ENCODE results near the gene IQSEC3. TPM values are rescaled to one million over a fixed set of nuclear protein-coding genes. Genes with fewer than 3 reads are reported as not detected.
"Not testable (repeated sequence)": the region's sequence is repeated elsewhere in the genome, so short reads cannot be mapped to it uniquely, and the experiment has no call there.

Gene IQSEC3
- polyA plus RNA-seq, 4 donors: 6.5 to 12.4 (median 8.7) TPM

DNA sequence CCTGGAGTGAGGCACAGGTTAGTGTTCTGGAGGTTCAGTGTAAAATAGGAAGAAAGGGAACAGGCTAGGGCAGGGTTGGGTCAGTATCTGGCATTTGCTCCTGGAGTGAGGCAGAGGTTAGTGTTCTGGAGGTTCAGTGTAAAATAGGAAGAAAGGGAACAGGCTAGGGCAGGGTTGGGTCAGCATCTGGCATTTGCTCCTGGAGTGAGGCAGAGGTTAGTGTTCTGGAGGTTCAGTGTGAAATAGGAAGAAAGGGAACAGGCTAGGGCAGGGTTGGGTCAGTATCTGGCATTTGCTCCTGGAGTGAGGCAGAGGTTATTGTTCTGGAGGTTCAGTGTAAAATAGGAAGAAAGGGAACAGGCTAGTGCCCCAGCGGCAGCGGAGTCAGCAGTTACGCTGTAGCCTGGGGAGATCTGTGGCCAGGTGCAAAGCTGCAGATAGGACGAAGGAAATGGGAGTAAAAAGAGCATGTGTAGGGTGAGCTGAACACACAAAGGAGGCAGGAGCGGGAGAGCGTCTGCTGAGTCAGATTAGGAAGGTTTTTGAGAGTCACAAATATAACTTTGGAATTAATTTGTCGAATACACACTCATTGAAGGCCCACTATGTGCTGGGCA, 67.2 kb downstream of the IQSEC3 start:
- not testable (repeated sequence) for DNase-seq (ENCODE audit: low read depth in 4 of 4, low spot score in 2 of 4)

DNA sequence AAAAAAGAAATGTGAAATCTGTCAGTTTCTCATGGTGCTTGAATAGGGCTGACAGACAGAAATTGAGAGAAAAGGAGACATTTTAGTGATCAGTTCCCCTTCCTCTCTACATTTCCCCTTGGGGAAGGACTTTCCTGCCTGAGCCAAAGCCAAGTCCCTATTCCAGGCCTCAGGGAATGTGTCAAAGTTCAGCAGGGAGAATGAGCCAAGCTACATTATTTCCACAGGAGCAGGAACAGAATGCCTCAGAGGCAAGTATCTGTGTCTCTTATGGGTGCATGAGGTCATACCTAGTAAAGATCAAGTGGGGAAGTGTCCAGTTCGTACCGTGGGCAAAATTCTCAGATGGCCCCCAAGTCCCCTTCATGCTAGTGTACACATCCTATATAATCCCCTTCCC, 68.6 kb downstream of the IQSEC3 start:
- DNase-seq (ENCODE audit: low read depth in 4 of 4, low spot score in 2 of 4): no peak

DNA sequence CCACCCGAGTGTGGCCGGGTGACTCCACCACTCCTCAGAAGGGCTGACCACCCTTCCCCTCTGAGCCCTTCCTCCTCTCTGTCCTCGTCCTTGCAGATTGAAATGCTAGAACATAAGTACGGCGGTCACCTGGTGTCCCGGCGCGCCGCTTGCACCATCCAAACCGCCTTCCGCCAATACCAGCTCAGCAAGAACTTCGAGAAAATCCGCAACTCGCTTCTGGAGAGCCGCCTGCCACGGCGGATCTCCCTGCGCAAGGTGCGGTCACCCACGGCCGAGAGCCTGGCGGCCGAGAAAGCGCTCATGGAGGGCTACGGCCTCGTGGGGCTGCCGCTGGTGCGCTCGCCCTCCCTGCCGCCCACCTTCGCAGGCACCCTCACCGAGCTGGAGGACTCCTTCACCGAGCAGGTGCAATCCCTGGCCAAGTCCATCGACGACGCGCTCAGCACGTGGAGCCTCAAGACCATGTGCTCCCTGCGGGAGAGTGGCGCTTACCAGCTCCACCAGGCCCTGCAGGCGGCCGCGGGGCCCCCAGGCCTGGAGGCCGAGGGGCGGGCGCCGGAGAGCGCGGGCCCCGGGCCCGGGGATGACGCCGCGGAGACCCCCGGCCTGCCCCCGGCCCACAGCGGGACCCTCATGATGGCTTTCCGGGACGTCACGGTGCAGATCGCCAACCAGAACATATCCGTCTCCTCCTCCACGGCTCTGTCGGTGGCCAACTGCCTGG, 71.8 kb downstream of the IQSEC3 start:
- no peak for DNase-seq (ENCODE audit: low read depth in 4 of 4, low spot score in 2 of 4)

DNA sequence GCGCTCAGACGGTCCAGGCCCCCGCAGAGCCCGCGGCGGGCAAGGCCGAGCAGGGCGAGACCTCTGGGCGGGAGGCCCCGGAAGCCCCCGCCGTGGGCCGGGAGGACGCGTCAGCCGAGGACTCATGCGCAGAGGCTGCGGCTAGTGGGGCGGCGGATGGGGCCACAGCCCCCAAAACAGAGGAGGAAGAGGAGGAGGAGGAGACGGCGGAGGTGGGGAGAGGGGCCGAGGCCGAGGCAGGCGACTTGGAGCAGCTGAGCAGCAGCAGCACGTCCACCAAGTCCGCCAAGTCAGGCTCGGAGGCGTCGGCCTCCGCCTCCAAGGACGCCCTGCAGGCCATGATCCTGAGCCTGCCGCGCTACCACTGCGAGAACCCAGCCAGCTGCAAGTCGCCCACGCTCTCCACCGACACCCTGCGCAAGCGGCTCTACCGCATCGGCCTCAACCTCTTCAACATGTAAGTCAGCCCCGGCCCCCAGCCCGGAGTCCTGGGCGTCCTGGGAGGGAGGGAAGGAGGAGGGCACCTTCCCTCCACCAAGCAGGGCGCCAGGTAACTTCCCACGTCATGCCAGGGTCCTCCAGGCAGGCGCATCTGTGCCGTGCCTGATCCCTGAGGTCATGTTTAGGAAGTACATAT, 72.4 kb downstream of the IQSEC3 start:
- DNase-seq (ENCODE audit: low read depth in 4 of 4, low spot score in 2 of 4): no peak

DNA sequence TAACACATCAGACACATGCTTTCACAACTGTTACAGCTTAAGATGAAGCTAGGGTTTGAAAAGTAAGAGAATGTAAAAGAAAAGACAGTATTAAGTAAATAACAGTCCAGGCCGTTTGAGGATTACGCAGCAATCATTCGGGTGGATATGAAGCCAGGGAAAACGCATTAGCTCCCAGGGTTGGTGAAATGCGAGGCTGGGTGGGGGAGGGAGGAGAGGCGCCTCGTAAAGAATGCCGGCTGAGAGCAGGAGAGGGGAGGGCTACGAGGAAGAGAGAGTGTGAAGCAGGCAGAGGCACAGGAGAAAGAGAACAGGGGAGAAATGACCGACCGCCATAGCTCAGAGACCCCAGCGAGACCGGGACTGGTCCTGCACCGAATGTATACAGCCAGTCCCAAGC, 73.0 kb downstream of the IQSEC3 start:
- DNase-seq (ENCODE audit: low read depth in 4 of 4, low spot score in 2 of 4): no peak

DNA sequence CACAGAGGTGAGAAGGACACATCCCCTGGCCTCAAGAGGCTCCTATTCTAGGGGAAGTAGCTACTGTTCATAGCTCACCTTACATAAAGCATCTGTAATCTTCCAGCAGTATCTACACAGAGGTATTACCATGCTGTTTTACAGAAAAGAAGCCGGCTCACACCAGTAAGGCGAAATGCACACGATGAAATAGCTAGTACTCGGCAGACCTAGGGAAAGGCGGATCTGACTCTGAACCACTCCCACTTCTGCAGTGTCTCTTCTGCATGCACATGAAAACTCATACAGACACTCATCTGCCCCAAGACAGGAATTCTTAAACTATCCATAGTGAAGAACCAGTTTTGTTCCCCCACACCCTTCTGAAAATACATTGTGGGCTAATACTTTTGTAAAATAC, 73.6 kb downstream of the IQSEC3 start:
- no peak for DNase-seq (ENCODE audit: low read depth in 4 of 4, low spot score in 2 of 4)

DNA sequence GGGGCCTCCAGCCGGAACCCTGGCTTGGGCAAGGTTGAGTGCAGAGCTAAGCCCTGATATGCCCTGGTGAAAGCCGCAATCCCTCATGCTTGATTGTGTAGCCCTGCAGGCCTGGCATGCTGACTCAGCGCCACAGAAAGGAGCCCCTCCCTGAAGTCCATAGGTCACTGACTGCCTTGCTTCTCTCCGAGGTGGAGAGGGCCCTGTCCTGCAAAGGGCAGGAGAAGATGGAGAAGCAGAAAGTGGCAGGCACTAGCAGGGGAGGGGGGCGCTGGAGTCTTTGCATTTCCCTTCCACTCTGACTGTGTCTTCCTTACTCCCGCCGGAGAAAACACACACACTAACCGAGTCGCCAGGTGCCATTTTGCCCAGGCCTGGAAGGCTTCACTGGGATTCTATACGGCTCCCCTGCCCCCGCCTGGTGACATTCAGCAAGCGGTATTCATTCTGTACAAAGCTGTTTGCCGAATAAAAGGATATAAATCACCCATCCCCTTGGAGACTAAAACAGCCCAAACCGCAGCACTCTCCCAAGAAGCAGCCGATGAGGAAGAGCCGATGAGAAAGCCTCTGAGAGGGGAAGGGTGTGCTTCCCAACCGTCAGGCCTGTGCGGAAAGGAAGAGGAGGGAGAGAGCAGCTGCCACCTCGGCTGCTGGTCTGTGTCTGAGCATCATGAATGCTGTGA, 77.5 kb downstream of the IQSEC3 start:
- no peak for DNase-seq (ENCODE audit: low read depth in 4 of 4, low spot score in 2 of 4)

DNA sequence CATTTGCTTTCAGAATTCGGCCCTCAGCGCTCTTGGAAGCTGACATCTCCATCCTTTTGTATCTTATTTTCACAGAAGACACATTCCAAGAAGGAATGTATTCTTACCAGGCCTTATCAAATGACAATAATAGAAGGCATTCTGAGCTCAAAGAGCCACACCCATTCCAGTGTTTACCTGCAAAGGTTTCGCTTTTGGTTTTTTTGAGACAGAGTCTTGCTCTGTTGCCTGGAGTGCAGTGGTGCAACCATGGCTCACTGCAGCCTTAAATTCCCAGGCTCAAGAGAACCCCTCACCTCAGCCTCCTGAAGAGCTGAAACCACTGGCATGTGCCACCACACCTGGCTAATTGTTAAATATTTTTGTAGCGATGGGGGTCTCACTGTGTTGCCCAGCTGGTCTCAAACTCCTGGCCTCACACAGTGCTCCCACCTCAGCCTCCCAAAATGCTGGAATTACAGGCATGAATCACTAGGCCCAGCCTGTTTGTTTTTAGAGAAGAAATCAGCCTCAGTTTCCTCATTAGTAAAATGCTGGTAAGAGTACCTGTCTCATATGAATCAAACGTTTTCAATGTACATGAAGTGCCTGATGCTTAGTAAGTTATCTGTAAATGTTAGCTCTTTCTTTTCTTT, 78.2 kb downstream of the IQSEC3 start:
- no peak for DNase-seq (ENCODE audit: low read depth in 4 of 4, low spot score in 2 of 4)

DNA sequence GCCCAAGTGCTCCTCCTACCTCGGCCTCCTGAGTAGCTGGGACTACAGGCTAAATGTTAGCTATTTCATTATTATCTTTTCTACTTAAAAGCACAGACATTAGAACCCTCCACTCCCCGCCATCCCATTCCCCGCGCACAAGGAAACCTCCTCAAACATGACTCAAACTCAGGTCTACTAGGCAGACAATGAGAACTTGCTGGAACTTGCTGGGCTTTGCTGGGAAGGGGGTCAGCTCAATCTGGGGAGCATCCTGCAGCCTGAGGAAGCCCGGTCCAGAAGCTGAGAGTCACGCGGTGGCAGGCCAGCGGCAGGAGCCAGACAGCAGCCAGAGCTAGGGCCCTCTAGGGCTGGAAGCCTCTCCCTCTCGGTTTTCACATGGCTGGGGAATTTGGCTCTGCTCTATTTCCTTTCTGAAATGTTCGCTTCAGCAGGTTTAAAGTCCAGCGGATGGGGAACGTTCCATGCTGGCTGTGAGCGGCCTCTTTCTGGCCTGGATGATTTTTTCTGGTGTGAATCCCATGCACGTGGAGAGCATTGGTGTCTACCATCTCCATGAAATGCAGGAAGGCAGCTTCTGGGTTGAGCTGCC, 78.9 kb downstream of the IQSEC3 start:
- DNase-seq (ENCODE audit: low read depth in 4 of 4, low spot score in 2 of 4): no peak

DNA sequence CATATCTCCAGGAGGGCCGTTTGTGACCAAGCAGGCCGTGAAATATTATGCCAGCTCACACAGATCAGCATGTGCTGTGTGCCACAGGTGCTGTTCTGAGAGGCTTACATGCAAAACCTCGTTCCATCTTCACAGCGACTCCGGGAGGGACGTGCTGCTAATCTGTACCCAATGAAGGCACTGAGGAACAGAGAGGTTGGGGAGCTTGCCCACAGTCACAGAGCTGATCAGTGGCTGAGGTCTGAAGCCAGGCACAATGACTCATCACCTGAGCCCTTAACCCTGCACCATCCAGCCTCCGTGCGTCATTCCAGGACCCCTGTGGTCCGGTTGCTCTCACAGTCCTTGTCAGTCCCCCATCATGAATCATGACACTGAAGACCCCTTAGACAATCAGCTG, 80.7 kb downstream of the IQSEC3 start:
- no peak for DNase-seq (ENCODE audit: low read depth in 4 of 4, low spot score in 2 of 4)

DNA sequence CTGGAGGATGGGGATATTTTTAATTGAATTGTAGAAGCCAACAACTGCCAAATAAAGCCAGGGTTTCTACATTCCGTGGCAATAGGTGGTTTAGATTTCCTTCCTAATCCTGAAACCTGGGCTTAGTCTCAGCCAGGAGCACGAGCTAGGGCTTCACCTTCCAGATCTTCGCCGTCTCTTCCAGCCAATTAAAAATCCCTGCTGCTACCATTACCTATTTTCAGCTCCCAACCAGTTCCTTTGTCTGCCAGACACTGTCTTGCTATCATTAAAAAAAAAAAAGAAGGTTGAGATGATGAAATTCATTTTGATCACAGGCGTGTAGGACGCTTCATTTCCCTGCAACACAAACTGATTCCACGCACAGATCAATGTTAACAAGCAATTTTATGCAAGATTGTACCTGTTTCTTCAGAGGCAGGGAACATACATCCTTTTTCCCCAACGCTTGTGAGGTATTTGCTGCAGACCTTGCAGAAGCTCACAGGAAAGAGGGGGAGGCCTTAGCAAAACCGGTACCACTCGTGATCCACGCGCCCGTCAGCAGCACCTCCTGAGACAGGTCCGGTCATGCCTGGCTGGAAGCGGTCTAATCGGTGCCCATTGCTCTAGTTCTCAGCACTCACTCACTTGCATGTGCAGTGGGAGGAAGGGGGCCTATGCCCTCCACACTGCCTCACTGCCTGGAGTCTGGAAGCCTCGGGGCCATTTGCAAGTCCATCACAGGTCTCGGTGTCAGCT, 82.3 kb downstream of the IQSEC3 start:
- no peak for DNase-seq (ENCODE audit: low read depth in 4 of 4, low spot score in 2 of 4)

DNA sequence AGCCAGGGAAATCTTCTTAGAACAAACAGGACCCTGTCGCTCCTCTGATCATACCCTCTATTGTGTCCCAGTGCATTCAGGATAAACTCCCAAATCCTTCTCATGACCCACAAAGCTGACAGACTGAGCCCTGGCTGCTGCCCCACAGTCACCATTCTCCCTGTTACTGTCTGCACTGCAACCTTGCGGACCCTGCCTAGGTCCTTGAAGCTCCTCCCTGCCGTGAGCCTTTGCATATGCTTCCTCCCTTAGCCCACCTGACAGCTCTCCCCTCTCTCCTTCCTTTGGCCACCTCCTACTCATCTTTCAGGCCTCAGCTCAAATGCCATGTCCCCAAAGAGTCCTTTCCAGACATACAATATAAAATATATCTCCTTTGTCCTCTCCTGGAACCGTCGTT, 85.0 kb downstream of the IQSEC3 start:
- DNase-seq (ENCODE audit: low read depth in 4 of 4, low spot score in 2 of 4): no peak

DNA sequence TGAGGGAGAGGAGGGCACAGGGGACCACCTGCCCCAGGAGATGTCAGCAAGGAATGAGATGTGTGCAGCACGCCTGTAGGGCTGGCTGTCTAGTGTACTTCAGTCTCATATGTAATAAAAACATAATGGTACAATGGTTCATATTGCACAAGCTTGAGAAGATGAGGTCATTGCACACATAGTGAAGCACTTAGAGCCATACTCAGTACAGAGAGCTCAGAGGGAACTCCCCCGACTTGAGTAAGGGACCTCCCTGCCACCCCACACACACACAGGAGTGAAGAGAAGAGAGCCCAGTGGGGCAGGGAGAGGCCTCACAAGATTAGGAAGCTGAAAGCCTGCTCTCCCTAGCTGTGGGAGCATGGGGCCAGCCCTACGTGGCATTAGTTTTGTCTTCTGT, 85.9 kb downstream of the IQSEC3 start:
- no peak for DNase-seq (ENCODE audit: low read depth in 4 of 4, low spot score in 2 of 4)

DNA sequence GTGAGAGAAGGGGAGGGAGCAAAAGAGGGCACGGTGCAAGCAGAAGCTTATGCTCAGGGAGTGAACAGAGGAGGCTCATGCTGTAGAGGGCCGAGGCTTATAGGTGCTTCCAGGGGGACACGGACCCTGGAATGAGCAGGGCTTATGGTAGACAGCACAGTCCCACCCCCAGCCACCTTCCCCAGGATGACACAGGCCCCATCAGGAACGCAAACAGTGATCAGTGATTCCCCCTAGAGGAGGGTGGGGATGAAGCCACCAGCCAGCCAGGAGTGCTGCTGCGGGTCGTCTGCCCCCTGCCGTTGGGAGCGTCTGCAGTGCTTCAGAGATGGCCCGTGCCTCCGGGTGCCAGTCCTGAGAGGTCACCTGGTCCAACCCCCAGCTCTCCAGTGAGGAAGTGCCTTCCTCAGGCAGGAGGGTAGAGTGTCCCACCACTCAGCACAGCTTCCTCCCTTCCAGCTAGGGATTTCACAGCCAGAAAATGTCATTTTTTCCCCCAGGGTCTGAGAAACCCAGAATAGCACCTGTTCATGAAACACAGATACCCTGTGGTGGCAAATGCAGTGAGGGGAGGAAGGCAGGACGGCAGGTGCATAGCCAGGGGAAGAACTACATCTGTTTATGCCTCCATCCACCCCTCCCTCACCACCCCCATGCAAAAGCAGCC, 86.6 kb downstream of the IQSEC3 start:
- DNase-seq (ENCODE audit: low read depth in 4 of 4, low spot score in 2 of 4): no peak

DNA sequence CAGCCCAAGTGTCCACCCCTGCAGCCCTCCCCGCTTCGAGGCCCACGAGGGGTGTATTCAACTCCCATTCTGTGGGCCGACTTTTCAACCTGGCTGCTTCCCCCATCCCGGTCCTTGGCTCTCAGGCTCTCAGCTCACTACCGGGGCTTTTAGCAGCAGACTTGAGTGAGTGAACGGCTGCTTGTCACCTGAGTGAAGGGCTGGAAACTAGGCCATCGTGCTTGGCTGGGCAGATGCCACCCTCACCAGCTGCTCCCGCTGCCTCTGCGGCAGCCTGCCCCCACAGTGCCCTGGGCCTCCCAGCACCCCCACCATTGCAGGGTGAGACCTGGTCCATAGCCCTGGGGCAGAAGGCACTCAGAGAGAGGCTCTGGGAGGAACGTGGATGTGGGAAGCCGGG, 87.5 kb downstream of the IQSEC3 start:
- DNase-seq (ENCODE audit: low read depth in 4 of 4, low spot score in 2 of 4): no peak

DNA sequence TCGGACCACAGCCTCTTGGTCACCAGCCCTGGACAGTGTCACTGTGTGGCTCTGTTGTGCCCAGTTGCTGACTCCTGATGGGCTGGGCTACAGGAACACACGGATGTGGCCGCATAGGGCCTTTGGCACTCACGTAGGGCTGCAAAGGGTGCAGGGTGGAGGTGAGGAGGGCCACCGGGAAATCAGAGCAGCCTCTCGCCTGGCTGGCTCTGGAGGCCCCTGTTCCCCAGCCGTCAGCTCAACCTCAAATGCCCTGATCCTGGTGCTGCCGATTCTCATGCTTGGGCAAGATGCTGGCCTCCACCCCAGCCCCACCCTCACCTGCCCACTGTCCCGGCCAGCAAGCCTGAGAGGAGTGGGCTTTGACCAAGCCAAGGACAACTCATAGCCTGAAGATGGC, 88.4 kb downstream of the IQSEC3 start:
- no peak for DNase-seq (ENCODE audit: low read depth in 4 of 4, low spot score in 2 of 4)

DNA sequence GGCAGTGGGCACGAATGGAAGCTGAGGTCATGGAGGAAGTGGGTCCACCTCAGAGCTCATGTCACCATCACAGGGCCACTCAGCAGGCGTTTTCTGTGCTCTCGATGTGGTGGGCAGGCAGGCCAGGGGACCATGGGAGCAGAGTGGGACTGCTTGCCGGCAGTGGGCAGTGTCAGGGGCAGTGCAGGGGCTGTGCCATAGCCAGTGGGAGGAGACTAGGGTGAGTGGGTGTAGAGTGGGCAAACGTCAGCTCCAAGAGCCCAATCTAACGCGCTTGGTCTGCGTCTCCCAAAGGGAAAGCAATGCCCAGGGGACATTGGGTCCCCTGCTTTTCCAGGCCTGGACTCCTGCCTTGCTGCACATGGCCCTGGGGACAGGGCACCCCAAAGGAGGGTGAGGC, 89.1 kb downstream of the IQSEC3 start:
- no peak for DNase-seq (ENCODE audit: low read depth in 4 of 4, low spot score in 2 of 4)

DNA sequence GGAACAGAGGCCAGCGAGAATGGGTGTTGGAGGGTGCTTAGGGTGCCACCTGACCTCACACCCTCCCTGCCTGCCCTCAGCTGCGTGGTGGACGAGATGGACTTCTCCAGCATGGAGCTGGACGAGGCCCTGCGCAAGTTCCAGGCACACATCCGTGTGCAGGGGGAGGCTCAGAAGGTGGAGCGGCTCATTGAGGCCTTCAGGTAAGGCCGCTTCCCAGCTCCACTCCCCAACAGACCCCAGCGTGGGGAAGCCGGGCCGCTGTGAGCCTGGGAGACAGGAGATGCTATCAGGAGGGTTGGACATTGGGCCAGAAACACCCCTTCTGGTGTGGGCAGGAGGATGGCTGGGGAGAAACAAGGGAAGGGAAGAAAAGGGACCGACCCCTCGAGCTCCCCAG, 90.4 kb downstream of the IQSEC3 start:
- DNase-seq (ENCODE audit: low read depth in 4 of 4, low spot score in 2 of 4): no peak

DNA sequence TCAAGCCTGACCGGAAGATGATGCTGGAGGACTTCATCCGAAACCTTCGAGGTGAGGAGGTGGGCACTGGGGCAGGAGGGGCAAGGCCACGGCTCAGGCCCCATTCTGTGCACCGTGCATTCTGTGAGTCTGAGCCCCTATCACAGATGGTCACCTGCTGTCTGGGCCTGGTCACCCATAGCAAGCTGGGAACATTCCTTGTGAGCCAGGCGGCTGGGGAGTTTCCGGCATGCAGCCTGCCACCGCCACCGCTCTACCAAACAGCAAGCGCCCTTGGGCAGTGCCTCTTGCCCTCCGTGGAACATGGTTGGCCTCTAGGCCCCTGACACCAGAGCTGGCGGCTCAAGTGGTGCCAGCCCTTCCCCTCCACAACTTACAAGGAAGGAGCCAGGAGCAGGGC, 91.1 kb downstream of the IQSEC3 start:
- no peak for DNase-seq (ENCODE audit: low read depth in 4 of 4, low spot score in 2 of 4)

Data from left renal cortex interstitium (tissue), 4 donors.